ENCODE measurements around the gene OCA2. TPM values are rescaled to one million over a fixed set of nuclear protein-coding genes. Genes with fewer than 3 reads are reported as not detected.

The OCA2 gene
- total and polyA plus RNA-seq, 4 donors, result 2.6 to 7.5 (median 3.2) TPM

DNA sequence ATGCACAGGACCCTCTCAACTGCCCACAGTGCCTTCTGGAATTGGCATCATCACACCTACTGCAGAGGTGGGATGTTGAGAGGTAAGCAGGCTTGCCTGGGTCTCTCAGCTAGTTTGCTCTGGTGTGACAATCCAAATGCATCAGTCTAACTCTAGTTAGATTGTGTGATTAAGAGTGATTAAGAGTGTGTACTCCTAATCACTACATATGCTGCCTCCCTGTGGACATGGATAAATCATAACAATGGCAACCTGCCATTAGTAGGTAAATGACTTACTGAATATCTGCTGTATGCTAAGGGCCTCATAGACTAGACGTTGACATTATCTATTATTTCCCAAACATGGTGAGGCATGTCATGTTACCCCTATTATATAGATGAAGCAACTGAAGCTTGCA, 342.1 kb downstream of the OCA2 start:
- no peaks in the 10 kb centered on the region for H3K36me3 ChIP-seq (ENCODE audit: control insufficient read depth, insufficient read depth, low read length)
- no peaks in the 10 kb centered on the region for H3K9me3 ChIP-seq (ENCODE audit: control insufficient read depth, insufficient read depth, low read length)
- H3K4me1 ChIP-seq (ENCODE audit: control insufficient read depth, insufficient read depth, low read length), result no peaks in the 10 kb centered on the region
- H3K27ac ChIP-seq (ENCODE audit: low read depth, low read length), result no peak overlapping the region
- no CpG with 5 or more reads among the region's 1 CpG for WGBS (ENCODE audit: insufficient coverage)
- H3K27me3 ChIP-seq (ENCODE audit: control insufficient read depth, insufficient read depth, low read length), result no peaks in the 10 kb centered on the region
- no peak for DNase-seq (ENCODE audit: low read depth in 4 of 6, low spot score in 6 of 6)
- H3K4me3 ChIP-seq (ENCODE audit: low read depth, low read length), result no peak overlapping the region

GRCh38 chr15:27752691-27753090, 346.4 kb downstream of the OCA2 start:
- no peaks in the 10 kb centered on the region for H3K4me1 ChIP-seq (ENCODE audit: control insufficient read depth, insufficient read depth, low read length)
- no peaks in the 10 kb centered on the region for H3K36me3 ChIP-seq (ENCODE audit: control insufficient read depth, insufficient read depth, low read length)
- H3K27me3 ChIP-seq (ENCODE audit: control insufficient read depth, insufficient read depth, low read length), result no peaks in the 10 kb centered on the region
- no peak for DNase-seq (ENCODE audit: low read depth in 4 of 6, low spot score in 6 of 6)
- no peak overlapping the region for H3K27ac ChIP-seq (ENCODE audit: low read depth, low read length)
- WGBS (ENCODE audit: insufficient coverage), result 85% methylated on average over 4 of the region's 4 CpGs
- no peaks in the 10 kb centered on the region for H3K9me3 ChIP-seq (ENCODE audit: control insufficient read depth, insufficient read depth, low read length)
- no peak overlapping the region for H3K4me3 ChIP-seq (ENCODE audit: low read depth, low read length)

DNA sequence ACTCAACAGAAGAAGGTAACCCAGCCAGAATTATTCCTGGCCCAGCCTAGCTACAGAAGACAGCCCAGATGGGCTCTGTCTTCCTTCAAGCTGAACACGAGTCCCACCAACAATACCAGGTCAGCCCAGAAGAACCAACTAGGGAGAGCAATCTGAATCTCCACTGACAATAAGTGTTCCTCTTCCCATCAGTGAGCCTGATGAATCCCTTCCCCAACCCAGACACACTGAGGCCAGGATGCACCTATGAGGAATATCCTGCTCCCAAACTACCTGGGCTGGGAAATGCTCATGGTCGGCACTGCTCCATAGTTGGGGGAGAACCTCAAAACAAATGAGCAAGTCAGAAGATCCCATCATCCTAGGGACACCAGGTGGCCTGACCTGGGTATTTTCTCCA, 351.1 kb downstream of the OCA2 start:
- Histone ChIP-seq H3K27ac (ENCODE audit: low read depth, low read length) (no peak overlapping the region), H3K36me3 (ENCODE audit: control insufficient read depth, insufficient read depth, low read length) (no peaks in the 10 kb centered on the region), H3K27me3 (ENCODE audit: control insufficient read depth, insufficient read depth, low read length) (no peaks in the 10 kb centered on the region), H3K4me1 (ENCODE audit: control insufficient read depth, insufficient read depth, low read length) (peaks cover 9% of the 10 kb centered on the region), H3K9me3 (ENCODE audit: control insufficient read depth, insufficient read depth, low read length) (no peaks in the 10 kb centered on the region), H3K4me3 (ENCODE audit: low read depth, low read length) (no peak overlapping the region)
- 92% methylated on average over 2 of the region's 2 CpGs for WGBS (ENCODE audit: insufficient coverage)
- DNase-seq (ENCODE audit: low read depth in 4 of 6, low spot score in 6 of 6), result no peak

GRCh38 chr15:27746401-27746955, 352.6 kb downstream of the OCA2 start:
- DNase-seq (ENCODE audit: low read depth in 4 of 6, low spot score in 6 of 6), result no peak
- H3K27ac ChIP-seq (ENCODE audit: low read depth, low read length), result no peak overlapping the region
- H3K9me3 ChIP-seq (ENCODE audit: control insufficient read depth, insufficient read depth, low read length), result no peaks in the 10 kb centered on the region
- 53% methylated on average over 2 of the region's 5 CpGs for WGBS (ENCODE audit: insufficient coverage)
- peaks cover 20% of the 10 kb centered on the region for H3K4me1 ChIP-seq (ENCODE audit: control insufficient read depth, insufficient read depth, low read length)
- no peaks in the 10 kb centered on the region for H3K27me3 ChIP-seq (ENCODE audit: control insufficient read depth, insufficient read depth, low read length)
- H3K4me3 ChIP-seq (ENCODE audit: low read depth, low read length), result no peak overlapping the region
- no peaks in the 10 kb centered on the region for H3K36me3 ChIP-seq (ENCODE audit: control insufficient read depth, insufficient read depth, low read length)

GRCh38 chr15:27744641-27745040, 354.5 kb downstream of the OCA2 start:
- Histone ChIP-seq H3K27me3 (ENCODE audit: control insufficient read depth, insufficient read depth, low read length) (no peaks in the 10 kb centered on the region), H3K36me3 (ENCODE audit: control insufficient read depth, insufficient read depth, low read length) (no peaks in the 10 kb centered on the region), H3K4me3 (ENCODE audit: low read depth, low read length) (no peak overlapping the region), H3K27ac (ENCODE audit: low read depth, low read length) (no peak overlapping the region), H3K9me3 (ENCODE audit: control insufficient read depth, insufficient read depth, low read length) (no peaks in the 10 kb centered on the region), H3K4me1 (ENCODE audit: control insufficient read depth, insufficient read depth, low read length) (peaks cover 23% of the 10 kb centered on the region)
- WGBS (ENCODE audit: insufficient coverage), result 100% methylated on average over 2 of the region's 3 CpGs
- no peak for DNase-seq (ENCODE audit: low read depth in 4 of 6, low spot score in 6 of 6)

GRCh38 chr15:27743638-27744037, 355.5 kb downstream of the OCA2 start:
- Histone ChIP-seq H3K36me3 (ENCODE audit: control insufficient read depth, insufficient read depth, low read length) (no peaks in the 10 kb centered on the region), H3K27ac (ENCODE audit: low read depth, low read length) (no peak overlapping the region), H3K4me3 (ENCODE audit: low read depth, low read length) (no peak overlapping the region), H3K9me3 (ENCODE audit: control insufficient read depth, insufficient read depth, low read length) (no peaks in the 10 kb centered on the region), H3K27me3 (ENCODE audit: control insufficient read depth, insufficient read depth, low read length) (no peaks in the 10 kb centered on the region), H3K4me1 (ENCODE audit: control insufficient read depth, insufficient read depth, low read length) (peaks cover 23% of the 10 kb centered on the region)
- DNase-seq (ENCODE audit: low read depth in 4 of 6, low spot score in 6 of 6), result no peak
- WGBS (ENCODE audit: insufficient coverage), result 95% methylated on average over 8 of the region's 8 CpGs

- Histone ChIP-seq H3K4me3 (ENCODE audit: low read depth, low read length) (no peak overlapping the region), H3K9me3 (ENCODE audit: control insufficient read depth, insufficient read depth, low read length) (no peaks in the 10 kb centered on the region), H3K27me3 (ENCODE audit: control insufficient read depth, insufficient read depth, low read length) (no peaks in the 10 kb centered on the region), H3K4me1 (ENCODE audit: control insufficient read depth, insufficient read depth, low read length) (peaks cover 23% of the 10 kb centered on the region), H3K36me3 (ENCODE audit: control insufficient read depth, insufficient read depth, low read length) (no peaks in the 10 kb centered on the region), H3K27ac (ENCODE audit: low read depth, low read length) (no peak overlapping the region)
- 44% methylated on average over 9 of the region's 16 CpGs for WGBS (ENCODE audit: insufficient coverage)
- peak; percentile 29 to 89 (median 44) for DNase-seq (ENCODE audit: low read depth in 4 of 6, low spot score in 6 of 6)
Observed at GRCh38 chr15:27742751-27743477, 356.2 kb downstream of the OCA2 start.

DNA sequence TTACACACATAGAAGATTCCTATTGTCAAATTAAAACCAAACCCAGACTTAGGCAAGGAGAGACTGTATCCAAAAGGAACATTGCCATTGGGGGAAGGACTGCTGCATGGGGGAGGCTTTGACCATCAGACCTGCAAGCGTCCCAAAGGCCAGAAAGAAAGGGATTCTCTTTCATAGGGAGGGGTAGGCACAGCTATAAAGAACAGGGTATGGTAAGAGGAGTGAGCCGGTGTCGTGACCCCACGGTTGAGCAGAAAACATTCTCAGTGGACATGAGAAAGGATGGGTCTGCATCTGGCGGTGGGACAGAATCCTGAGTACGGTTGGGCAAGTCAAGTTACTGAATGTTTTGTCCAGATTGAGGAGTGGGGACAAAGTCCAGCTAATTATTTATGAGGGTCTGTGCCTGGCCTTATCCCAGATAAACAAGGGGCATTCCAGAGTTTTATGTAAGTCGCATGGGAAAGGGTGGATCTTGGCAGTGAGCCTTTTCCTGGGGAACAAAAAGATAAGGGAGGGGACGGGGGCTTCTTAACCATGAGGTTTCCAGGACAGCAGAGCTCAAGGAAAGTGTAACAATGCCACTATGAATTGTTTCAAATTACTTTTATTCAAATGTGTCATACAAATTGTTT, 357.8 kb downstream of the OCA2 start:
- Histone ChIP-seq H3K27me3 (ENCODE audit: control insufficient read depth, insufficient read depth, low read length) (no peaks in the 10 kb centered on the region), H3K4me3 (ENCODE audit: low read depth, low read length) (no peak overlapping the region), H3K36me3 (ENCODE audit: control insufficient read depth, insufficient read depth, low read length) (no peaks in the 10 kb centered on the region), H3K4me1 (ENCODE audit: control insufficient read depth, insufficient read depth, low read length) (peaks cover 23% of the 10 kb centered on the region), H3K9me3 (ENCODE audit: control insufficient read depth, insufficient read depth, low read length) (no peaks in the 10 kb centered on the region), H3K27ac (ENCODE audit: low read depth, low read length) (no peak overlapping the region)
- 38% methylated on average over 7 of the region's 8 CpGs for WGBS (ENCODE audit: insufficient coverage)
- DNase-seq (ENCODE audit: low read depth in 4 of 6, low spot score in 6 of 6), result peak in 1 of 6 donors; percentile 24

DNA sequence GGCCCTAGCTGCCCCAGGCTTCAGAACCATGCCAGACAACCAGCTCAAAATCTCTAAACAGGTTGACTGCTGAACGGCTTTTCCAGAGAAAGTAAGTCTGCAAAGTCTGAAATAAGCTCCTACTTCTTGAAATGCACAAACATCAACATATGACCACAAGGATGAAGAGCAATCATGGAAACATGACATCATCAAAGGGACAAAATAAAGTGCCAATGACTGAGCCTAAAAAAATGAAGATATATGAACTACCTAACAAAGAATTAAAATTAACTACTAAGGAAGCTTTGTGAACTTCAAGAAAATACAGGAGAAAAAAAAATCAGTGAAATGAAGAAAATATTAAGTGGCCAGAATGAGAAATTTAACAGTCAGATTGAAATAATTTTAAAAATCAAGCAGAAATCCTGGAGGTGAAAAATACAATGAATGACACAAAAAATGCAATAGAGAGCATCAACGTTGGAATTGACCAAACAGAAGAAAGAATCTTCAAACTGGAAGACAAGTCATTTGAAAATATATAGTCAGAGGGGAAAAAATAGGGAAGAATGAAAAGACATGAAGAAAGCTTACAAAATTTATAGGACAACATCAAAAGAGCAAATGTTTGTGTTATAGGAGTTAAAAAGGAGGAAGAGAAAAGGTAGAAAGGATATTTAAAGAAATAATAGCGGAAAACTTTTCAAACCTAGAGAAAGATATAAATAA, 364.2 kb downstream of the OCA2 start:
- Histone ChIP-seq H3K9me3 (ENCODE audit: control insufficient read depth, insufficient read depth, low read length) (peaks cover 3% of the 10 kb centered on the region), H3K27ac (ENCODE audit: low read depth, low read length) (no peak overlapping the region), H3K4me1 (ENCODE audit: control insufficient read depth, insufficient read depth, low read length) (no peaks in the 10 kb centered on the region), H3K36me3 (ENCODE audit: control insufficient read depth, insufficient read depth, low read length) (no peaks in the 10 kb centered on the region), H3K4me3 (ENCODE audit: low read depth, low read length) (no peak overlapping the region), H3K27me3 (ENCODE audit: control insufficient read depth, insufficient read depth, low read length) (no peaks in the 10 kb centered on the region)
- 100% methylated on average over 1 of the region's 3 CpGs for WGBS (ENCODE audit: insufficient coverage)
- DNase-seq (ENCODE audit: low read depth in 4 of 6, low spot score in 6 of 6), result no peak
